Dermis microvascular lymphatic vessel endothelial cell (primary cell): ENCODE results near the gene CTBP1. TPM values are rescaled to one million over a fixed set of nuclear protein-coding genes. Genes with fewer than 3 reads are reported as not detected.

Experiments
- DNase-seq, 2 donors: peaks; one replicate each; pipeline versions ENCODE4 v3.0.0 to v3.0.0-alpha.2; 2010; ENCODE audit warnings: low read depth in 2 of 2
- total RNA-seq: library from RNA; depleted of rRNA; stranded (reverse); fragments of >200 nt; gene quantifications from 2 replicates; pipeline ENCODE4 v1.2.1, GENCODE V29; 2014

The CTBP1 gene
- total RNA-seq, 1 donor from 2014 or later: 211 TPM

- no peak for DNase-seq
Measured at GRCh38 chr4:1199556-1200331, 49.2 kb downstream of the CTBP1 start.

- DNase-seq: no peak
Measured at GRCh38 chr4:1198098-1198844, 50.7 kb downstream of the CTBP1 start.

- DNase-seq: no peak
Measured at GRCh38 chr4:1196421-1197183, 52.3 kb downstream of the CTBP1 start.

GRCh38 chr4:1195891-1196401, 53.0 kb downstream of the CTBP1 start:
- no peak for DNase-seq

GRCh38 chr4:1195109-1195671, 53.7 kb downstream of the CTBP1 start:
- DNase-seq: no peak

GRCh38 chr4:1194010-1194900, 54.7 kb downstream of the CTBP1 start:
- DNase-seq: peak; percentile 58 to 74

GRCh38 chr4:1193206-1194009, 55.5 kb downstream of the CTBP1 start:
- DNase-seq: no peak

GRCh38 chr4:1192493-1193205, 56.3 kb downstream of the CTBP1 start:
- DNase-seq: no peak

GRCh38 chr4:1192091-1192492, 56.8 kb downstream of the CTBP1 start:
- peak; percentile 57 to 94 for DNase-seq

- DNase-seq: no peak
Measured at GRCh38 chr4:1191621-1192020, 57.3 kb downstream of the CTBP1 start.

GRCh38 chr4:1187182-1187581, 61.7 kb downstream of the CTBP1 start:
- DNase-seq: no peak

- no peak for DNase-seq
Measured at GRCh38 chr4:1183985-1184773, 64.8 kb downstream of the CTBP1 start.

- DNase-seq: no peak
Measured at GRCh38 chr4:1182313-1182712, 66.6 kb downstream of the CTBP1 start.

- DNase-seq: no peak
Measured at GRCh38 chr4:1180663-1181062, 68.3 kb downstream of the CTBP1 start.

GRCh38 chr4:1179976-1180375, 69.0 kb downstream of the CTBP1 start:
- DNase-seq: no peak

GRCh38 chr4:1179089-1179441, 69.9 kb downstream of the CTBP1 start:
- no peak for DNase-seq

GRCh38 chr4:1178300-1179088, 70.4 kb downstream of the CTBP1 start:
- no peak for DNase-seq
